ENCODE measurements around the gene AGRP.
A peak's percentile ranks its signal among the peaks of the same experiment; 100 is the strongest.
"Not testable (repeated sequence)": the region's sequence is repeated elsewhere in the genome, so short reads cannot be mapped to it uniquely, and the experiment has no call there.

The AGRP gene

DNA sequence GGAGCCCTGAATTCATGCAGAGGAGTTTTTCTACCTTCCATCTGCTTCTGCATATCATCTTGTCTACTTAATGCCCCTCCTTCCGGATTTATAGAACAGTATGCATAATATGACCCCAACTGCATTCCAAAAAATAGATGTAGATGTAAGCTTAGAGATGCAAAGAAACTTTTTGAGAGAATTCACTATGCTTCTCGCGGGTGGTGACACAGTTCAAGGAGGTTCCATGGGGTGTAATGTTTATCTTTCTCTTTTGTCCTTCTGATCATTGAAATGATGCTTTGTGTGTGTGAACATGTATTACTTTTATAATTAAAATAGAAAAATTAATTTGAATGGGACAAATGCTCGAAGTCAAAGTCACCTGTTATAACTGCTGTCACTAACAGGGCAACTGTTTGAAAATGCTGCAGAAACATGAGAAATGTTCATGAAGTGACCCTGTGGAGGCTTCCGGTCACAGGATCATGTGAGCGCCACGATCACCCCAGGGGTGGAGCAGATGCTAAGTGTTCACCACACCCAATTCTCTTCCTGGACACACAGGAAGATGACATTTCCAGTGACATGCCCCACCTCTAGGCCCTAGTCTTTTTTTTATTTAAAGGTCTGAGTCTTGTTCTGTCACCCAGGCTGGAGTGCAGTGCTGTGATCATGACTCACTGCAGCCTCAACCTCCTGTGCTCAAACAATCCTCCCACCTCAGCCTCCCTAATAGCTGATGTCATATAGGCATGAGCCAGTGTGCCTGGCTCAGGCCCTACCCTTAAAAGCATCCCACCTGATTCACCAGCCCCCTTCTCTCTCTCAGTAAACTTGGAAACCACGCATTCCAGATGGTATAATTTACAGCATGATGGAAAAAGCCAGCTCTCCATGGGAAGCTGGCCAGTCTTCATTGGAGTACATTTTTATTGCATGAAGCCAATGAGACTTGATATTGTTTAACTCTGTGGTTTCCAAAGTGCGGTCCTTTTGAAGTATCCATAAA, 21.0 kb upstream of the AGRP start:
- peak in 1 of 2 experiments; percentile 43 for DNase-seq

DNA sequence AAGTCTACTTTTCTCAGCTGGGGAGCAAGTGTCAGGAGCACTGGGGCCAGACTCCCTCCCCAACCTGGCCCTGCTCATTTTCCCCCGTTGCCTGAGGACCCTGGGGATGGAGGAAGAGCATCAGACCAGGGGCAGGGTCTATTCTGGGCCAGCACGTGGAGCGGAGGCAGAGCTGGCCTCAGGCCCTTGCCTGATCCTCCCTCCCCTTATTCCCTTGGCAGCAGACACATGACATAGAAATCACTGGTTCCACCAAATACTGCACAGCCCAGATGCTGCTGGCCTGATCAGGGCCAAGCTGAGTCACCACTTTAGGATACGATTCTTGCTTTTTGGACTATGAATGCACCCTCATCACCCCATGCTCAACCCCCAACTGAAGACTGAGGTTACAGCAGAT, 15.8 kb upstream of the AGRP start:
- DNase-seq, result no peak

DNA sequence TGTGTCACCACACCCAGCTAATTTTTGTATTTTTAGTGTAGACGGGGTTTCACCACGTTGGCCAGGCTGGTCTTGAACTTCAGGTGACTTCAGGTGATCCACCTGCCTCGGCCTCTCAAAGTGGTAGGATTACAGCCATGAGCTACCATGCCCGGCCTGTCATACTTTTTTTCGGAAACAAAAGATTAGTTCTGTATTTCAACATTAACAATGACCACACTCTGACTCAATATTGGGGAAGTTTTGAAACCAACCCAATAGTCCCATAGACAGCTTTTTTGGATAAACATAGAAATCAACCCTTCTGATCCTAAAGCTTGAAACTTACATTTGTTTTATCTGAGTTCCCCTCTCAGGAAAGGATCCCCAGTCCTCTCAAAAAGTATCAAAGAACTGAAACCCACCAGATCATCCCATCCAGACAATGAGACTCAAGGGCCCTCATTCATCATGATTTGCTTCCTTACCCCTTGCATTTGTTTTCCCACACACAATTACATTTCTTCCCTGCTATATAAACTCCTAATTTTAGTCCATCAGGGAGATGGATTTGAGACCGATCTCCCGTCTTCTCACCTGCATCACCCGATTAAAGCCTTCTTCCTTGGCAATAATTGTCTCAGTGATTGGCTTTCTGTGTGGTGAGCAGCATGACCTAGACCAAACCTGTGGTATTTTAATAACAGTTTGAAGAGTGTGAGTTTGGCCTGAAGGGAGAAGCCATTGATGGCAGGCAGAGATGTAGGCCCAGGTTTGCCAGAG, 7.2 kb upstream of the AGRP start:
- DNase-seq, result no peak

DNA sequence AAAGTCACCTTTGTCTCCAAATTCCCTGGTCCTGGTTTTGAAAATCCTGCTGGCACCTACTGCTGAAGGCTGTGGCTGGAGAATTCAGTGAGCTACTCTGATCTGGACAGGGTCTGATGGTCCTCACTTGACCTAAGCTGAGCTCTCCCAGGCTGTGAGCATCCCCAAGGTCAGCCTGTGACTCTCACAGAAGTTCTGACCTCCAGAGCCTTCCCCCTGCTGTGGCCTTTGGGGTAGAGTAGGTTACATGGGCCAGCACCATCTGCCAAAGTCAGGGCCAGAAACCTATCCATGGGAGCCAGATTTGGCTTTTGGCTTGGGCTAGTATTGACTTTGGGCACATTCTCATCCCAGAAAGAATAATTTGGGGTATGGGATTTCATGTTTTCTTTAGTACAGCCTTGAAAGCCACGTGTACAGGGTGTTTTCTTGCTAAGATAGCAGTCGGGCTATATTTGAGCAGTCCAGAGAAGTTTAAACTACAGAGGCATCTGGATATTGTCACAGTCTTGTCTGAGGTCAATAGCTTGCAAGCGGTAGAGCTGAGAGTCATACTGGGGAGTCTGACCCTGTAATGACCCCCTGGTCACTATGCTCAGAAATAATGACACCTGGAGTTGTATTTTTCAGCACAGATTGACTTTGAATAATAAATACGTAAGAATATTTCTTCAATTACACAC, 6.2 kb upstream of the AGRP start:
- no peak for DNase-seq

DNA sequence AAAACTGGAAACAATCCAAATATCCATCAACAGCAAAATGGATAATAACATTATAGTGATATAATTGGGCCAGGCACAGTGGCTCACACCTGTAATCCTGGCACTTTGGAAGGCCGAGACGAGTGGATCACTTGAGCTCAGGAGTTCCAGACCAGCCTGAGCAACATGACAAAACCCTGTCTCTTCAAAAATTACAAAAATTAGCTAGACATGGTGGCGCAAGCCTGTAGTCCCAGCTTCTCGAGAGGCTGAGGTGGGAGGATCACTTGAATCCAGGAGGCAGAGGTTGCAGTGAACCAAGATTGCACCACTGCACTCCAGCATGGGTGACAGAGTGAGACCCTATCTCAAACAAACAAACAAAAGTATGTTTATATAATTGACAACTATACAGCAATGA, 4.2 kb upstream of the AGRP start:
- DNase-seq, result not testable (repeated sequence)

DNA sequence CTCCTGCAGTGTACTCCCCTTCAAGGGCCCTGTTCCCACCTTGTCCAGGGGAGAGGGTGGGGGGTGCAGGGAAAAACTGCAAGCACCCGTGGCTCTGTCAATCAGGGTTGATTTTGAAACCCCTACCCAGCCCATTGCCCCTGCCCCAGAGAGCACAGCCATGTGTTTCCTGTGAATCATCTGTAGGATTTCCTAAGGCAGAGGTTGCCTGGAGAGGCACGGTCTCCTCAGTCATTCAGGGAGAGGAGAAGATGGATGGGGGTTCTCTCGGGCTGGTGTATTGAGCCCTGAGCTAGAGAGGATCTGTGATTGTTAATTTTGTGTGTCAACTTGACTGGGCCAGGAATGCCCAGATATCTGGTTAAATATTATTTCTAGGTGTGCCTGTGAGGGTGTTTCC, 3.5 kb upstream of the AGRP start:
- DNase-seq, result no peak

DNA sequence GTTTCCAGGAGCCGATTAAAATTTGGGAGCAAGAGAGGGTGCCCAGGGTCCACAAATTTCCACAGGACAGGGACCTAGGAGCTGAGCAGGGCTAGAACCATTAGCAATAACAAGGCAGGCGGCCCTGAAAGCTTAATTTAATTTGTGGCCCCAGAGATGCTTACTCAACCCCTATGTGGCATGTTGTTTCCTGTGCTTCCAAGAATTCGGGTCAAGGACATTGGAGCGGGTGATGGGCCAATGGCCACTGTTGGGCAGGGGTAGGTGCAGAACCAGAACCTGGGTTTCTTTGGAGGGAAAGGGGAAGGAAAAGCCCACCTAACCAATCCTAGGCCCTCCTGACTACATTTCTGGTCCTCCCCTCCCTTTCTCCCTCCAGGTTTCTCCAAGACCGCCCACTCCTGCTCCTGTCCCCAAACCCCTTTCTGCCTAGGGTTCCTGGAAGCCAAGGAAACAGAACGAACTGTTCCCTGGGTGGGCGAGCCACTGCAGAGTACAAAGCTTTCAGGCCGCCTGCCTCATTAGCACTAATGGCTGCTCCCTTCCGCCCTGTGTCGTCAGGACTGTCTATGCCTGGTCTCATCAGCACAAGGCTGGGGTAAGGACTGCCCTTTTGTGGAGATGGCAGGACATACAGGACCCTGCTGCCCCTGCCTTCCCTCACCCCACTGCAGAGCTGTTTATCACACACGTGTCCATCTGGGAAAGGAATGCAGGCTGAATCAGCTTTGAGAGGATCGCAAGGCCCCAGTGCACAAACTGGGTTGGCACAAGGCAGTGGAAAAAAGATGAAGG, 581 bp upstream of the AGRP start:
- no peak for DNase-seq

DNA sequence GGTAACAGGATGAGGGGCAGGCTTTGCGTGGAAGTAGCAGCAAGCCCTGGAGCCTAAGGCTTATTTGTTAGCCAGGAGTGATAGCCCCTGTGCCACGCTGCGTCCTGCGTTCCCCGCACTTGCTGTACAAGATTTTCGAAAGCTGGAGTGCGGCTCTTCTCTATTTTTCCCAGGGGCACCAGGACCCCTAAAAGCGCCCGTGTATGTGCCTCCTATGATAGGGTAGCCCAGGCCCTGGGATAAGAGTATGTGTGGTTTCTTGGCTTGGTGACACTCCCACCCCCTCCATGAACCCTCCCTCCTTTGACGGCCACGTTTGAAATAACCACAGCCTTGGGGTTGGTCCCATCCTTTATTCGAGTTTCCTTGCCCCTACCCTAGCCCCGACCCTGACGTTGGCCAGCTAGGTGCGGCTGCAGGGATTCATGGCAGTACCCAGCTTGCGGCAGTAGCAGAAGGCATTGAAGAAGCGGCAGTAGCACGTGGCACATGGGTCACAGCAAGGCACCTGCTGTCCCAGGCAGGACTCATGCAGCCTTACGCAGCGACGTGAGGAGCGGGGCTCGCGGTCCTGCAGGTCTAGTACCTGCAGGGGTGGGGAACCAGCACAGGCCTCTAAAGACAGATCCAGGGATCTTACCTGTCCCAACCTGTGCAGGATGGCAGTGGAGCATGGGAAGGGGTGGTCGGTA, 968 bp downstream of the AGRP start:
- DNase-seq, result peak; percentile 36 to 43

DNA sequence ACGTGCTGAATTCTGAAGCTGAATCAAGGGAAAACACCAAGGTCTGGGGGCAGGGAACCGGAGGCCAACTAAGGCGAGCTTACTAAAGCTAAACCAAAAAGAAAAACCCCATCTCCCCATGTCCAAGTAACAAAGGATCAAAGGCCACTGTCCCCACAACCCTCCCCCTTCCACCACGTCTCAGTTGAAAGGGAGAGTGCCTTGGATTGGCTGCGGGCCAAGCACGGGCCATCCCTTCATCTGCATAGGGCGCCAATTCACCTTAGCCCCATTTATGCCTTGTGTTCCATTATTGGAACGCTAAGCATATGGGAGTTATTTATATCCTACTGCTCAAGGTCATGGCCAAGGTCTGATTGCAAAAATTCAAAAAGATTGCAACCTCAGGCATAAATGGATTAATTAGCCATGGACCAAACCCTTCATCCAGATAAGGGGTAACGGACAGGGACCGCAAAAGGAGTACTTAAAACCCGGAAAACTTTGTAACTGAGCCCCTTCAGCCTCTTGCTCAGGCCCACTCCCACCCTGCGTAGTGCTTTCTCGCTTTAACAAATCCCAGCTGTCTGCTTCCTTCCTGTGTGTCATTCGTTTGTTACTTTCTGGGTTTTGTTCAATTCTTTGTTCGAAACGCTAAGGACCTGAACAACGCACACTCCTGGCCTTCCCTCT, 1.6 kb downstream of the AGRP start:
- peak; percentile 37 to 52 for DNase-seq

DNA sequence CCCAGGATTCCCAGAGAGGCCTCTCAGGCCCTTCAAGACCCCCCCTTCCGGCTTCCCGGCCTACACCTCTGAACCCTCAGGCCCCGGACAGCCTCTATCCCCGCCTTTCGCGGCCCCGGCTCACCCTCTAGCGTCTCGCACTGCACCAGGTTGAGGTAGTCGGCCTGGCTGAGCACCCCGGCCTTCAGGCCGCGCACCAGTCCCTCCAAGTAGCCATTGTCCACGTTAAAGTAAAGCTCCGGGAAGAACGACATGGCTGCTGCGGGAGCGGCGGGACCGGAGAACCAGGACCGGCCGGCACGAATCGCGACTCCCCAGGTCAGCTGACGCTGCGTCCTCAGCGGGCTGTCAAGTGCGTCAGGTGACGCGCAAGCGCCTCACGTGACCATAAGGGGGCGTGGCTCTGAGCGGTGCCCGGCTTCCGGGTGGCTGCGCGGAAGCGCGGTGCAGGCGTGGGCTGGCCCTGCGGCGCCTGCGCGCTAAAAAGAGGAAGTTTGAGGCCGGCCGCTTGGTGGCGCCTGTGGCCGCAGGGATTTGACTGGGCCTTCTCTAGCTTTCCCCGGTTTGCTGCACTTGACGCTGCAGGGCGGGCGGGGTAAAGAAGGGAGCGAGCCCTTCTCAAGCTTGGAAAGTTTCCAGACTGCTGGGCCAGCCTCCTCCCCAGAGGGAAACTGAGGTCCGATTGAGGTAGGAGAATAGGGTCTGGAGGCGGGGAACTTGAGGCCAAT, 2.4 kb downstream of the AGRP start, which contains the start of gene ATP6V0D1:
ATP6V0D1 (minus strand) TSS at position 325 of the 728 bp plus-strand sequence; CDS start at position 254, 71 bp downstream.
- DNase-seq, result peak; percentile 99 to 100

DNA sequence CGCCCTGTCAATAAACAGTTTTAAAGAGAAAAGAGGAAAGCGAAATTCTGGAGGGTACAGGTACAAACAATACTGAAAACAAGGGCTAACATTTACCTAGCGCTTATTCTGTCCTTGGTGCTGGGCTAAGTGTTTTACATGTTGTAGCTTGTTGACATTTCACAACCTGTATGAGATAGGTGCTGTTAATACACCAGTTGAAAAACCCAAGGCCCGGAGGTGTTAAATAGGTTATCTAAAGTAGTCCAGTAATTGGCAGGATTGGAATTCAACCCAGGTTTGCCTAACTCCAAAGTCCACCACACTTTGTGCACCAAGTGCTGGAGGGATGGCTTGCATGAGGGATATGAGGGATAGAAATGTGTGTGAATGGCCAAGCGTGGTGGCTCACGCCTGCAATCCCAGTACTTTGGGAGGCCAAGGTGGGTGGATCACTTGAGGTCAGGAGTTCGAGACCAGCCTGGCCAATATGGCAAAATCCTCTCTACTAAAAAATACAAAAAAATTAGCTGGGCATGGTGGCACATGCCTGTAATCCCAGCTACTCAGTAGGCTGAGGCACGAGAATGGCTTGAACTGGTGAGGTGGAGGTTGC, 5.3 kb downstream of the AGRP start:
- no peak for DNase-seq

DNA sequence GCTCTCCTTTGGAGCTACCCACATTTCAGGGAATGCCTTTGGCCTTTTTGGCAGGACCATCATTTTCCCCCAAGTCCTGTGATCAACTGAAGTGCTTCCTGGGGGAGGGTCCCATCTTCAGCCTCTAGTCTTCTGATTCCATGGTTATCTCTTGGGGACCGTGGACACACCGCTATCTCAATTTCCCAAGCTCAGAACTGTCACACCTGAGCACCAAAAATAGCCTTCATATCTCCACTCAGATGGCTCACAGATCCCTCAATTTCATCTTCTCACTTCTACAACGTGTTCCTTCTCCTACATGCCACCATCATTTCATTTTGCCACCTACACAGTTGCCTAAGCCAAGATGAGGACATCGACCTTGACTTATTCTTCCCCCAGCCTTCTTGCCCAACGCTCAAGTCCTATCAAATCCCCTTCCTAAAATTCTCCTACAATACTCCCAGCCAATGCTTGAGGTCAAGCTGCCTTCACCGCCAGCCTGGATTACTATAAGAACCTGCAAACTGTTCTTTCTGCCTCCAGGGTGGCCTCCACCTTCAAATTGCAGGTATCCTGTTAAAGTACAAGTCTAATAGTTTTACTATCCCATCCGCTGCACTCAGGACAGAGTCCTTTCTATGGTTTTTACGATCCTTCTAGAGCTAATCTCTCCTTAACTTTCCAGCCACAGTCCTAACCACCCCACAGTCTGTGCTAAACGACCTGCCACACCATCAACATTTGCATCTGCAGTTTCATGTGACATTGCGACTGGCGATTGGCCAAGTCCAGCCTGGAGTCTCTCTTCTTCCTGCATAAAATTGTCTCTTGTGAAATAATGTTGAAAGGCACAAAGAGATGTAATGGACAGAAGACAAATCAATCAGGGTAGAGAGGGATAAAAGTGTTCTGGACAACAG, 8.5 kb downstream of the AGRP start:
- no peak for DNase-seq

DNA sequence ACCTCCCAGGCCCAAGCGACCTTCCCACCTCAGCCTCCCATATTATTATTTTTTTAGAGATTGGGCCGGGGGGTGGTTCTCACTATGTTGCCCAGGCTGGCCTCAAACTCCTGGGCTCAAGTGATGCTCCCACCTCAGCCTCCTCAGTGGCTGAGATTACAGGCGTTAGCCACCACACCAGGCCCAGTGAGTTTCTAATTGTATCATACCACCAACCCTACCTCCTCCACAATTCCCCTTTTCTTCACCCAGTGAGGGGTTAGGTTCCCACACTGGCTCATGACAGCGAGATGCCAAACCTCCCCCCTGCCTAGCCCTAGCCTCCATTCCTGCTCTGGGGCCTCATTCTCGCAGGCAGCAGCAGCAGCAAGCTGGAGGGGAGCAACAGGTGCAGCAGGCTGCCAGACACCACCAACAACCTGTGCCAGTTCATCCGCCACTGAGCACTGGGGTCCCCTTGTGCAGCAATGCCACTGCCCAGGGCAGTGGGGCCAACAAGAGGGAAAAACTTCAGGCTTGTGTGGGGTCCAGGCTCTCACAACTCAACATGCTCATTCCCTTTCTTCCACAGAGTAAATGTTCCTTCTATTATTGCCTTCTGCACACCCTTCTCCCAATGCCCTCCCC, 11.5 kb downstream of the AGRP start:
- no peak for DNase-seq

DNA sequence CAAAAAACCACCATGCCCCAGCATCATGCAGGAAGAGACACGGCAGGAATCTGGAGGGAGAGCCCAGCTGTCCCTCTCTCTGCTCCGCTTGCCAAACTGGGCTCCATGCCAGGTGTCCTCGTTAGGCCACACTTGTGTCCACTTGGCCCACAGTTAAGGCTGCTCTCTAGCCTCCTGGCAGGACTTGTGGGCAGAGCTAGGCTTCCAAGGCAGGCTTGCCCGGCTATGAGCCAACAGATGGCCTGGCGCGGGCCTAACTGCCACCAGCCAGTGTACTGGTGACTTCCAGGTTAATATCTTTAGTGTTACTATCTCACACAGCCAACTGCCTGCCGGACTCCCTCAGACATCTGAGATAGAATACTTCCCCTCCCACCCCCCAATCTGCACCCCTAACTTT, 13.0 kb downstream of the AGRP start:
- DNase-seq, result no peak

DNA sequence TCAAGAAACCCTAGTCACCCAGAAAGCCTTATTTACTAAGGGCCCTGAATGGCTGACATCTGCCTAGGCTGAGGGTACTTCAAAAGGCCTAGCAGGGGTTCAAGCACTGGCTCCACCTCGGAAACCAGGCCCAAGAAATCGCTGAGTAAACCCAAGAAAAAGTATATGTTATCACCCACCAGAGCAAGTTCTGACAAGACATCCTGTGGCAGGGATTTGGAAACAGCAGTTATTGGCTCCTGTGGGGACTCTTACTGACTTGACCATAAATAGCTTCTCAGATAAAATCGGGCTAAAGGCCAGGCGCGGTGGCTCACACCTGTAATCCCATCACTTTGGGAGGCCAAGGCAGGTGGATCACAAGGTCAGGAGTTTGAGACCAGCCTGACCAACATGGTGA, 14.6 kb downstream of the AGRP start:
- DNase-seq, result no peak

DNA sequence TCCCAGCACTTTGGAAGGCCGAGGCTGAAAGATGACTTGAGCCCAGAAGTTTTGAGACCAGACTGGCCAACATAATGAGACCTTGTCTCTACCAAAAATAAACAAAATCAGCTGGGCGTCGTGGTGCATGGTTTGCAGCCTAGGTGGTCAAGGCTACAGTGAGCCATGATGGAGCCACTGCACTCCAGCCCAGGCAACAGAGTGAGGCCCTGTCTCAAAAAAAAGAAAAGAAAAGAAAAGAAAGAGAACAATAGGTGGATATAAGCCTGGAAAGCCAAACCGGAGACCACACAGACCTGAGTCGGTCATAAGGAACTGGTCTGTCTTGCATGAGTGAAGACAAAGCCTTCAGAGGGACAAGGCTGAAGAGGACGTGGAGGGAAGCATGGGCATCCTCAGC, 16.8 kb downstream of the AGRP start:
- DNase-seq, result no peak

DNA sequence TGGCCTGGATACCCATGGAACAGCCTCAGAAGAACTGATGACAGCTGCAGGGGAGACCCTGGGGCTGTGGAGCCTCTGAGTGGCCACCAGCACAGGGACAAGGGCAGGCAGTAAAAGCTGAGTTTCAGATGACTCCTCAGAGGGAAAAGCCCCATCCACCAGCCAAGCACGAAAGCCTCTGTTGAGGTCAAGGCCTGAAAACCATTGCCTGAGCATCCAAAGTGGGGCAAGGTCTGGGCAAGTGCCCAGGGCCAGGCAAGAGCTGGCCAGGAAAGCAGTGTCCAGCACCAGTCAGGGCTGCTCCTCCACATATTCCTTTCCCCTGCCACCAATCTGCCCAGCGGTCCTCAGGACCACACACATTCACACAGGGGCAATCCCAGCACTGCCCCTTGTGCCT, 18.8 kb downstream of the AGRP start:
- no peak for DNase-seq

DNA sequence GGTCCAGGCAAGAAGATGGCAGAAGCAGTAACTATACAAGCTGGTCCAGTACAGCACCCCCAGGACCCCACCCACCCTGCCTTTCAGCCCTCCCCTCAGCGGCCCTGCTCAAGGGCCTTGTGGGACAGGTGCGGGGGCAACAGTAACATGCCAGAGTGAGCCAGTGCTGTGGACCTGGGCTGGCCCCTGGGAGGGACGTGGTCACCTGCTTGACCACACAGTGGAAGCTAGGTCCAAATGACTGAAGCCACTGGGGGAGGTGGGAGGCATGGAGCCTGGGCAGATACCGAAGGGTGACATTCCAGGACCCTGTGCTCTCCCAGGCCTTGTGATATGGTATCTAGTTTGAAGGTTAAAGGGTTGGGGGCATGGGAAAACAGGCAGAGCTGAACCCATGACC, 19.7 kb downstream of the AGRP start:
- DNase-seq, result no peak
